Prostate gland (tissue), 2 donors: Measurements from ENCODE around the gene ANKS3.

Source experiments
- POLR2A ChIP-seq: fragments of 450-650 bp; IDR thresholded peaks from one replicate; pipeline ENCODE4 v1.6.1; 2016; ENCODE audit warnings: antibody characterized with exemption, mild to moderate bottlenecking
- POLR2AphosphoS5 ChIP-seq: sonication (generic); formaldehyde crosslinking; IDR thresholded peaks from one replicate; pipeline ENCODE4 v1.6.1; 2017; ENCODE audit warnings: antibody characterized with exemption
- TF ChIP-seq, protein P1 (sequence below), 4 experiments: fragments of 200-600 bp in 2 of 4; fragments of 450-650 bp in 2 of 4; sonication (generic) in 2 of 4; IDR thresholded peaks; 1 replicate in 3 of 4; 2 replicates in 1 of 4; pipeline ENCODE4 v1.5.1; 2016 to 2019; ENCODE audit warnings: antibody characterized with exemption in 4 of 4, mild to moderate bottlenecking in 2 of 4, moderate library complexity in 2 of 4

DNA sequence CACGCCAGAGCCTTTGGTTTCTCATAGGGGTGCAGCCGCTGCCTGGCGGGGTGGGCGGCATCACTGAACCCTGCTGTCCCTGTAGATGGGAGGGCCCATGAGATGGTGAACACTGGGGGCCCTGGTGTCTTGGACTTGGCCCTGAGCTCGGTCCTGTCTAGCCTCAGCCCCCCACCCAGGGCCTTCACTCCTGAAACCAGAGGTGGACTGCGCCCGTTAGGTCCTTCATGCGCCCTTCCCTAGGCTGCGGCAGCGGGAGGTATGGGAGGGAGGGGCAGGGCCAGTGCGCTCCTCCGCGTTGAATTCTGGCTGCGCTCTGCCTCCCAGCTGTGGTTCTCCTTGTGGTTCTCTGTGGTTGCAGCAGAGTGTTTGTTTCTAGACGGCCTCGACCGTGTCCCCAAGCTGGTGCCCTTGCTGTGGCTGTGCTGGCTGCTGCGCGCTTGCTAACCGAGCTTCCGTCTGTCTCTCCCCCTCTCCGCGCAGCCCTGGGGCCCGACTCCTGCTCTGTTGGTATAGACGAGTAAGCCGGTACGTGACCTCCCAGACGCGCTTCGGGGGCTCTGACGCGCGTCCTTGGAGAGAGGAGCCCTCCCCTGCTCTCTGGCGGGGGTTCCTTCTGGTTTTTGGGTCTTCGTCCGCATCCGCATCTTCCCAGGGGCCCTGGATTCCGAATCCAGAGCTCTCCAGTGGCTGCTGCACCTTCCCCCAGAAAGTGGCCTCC, 48.1 kb downstream of the ANKS3 start:
- TF ChIP-seq, protein P1, sequence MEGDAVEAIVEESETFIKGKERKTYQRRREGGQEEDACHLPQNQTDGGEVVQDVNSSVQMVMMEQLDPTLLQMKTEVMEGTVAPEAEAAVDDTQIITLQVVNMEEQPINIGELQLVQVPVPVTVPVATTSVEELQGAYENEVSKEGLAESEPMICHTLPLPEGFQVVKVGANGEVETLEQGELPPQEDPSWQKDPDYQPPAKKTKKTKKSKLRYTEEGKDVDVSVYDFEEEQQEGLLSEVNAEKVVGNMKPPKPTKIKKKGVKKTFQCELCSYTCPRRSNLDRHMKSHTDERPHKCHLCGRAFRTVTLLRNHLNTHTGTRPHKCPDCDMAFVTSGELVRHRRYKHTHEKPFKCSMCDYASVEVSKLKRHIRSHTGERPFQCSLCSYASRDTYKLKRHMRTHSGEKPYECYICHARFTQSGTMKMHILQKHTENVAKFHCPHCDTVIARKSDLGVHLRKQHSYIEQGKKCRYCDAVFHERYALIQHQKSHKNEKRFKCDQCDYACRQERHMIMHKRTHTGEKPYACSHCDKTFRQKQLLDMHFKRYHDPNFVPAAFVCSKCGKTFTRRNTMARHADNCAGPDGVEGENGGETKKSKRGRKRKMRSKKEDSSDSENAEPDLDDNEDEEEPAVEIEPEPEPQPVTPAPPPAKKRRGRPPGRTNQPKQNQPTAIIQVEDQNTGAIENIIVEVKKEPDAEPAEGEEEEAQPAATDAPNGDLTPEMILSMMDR (IDR thresholded peaks at IDR 0.05): no peak
- TF ChIP-seq POLR2A (no peak), POLR2AphosphoS5 (no peak)
